GM21360 (cell line): ENCODE data around the gene CALY.
A peak's percentile ranks its signal among the peaks of the same experiment; 100 is the strongest.

Experiments used
- ATAC-seq: cut with Tn5 transposase; IDR thresholded peaks from one replicate; pipeline ENCODE4 v1.9.1; 2021; ENCODE audit warnings: mild to moderate bottlenecking, moderate library complexity; ENCODE audit not compliant: unreplicated experiment

The CALY gene

GRCh38 chr10:133292919-133293809 lies 43.5 kb downstream of the CALY start:
- ATAC-seq: no peak

- no peak for ATAC-seq
Measured at GRCh38 chr10:133289761-133290160, 46.9 kb downstream of the CALY start.

- ATAC-seq: no peak
Measured at GRCh38 chr10:133287832-133288500, 48.7 kb downstream of the CALY start.

DNA sequence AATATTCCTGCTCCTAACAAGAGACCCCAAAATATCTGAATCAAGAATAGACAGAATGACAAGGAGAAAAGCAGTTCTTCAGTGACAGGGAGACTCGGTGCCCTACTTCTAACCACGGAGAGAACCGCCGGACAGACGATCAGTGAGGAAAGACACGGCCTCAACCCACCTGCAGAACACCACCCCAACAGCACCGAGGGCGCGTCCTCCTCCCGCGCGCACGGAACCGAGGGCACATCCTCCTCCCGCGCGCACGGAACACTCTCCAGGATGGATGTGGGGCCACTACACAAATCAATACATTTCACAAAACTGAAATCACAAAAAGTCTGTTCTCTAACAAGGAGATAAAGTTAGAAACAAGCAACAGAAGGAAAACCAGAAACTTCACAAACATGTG lies 50.3 kb downstream of the CALY start:
- ATAC-seq: no peak

DNA sequence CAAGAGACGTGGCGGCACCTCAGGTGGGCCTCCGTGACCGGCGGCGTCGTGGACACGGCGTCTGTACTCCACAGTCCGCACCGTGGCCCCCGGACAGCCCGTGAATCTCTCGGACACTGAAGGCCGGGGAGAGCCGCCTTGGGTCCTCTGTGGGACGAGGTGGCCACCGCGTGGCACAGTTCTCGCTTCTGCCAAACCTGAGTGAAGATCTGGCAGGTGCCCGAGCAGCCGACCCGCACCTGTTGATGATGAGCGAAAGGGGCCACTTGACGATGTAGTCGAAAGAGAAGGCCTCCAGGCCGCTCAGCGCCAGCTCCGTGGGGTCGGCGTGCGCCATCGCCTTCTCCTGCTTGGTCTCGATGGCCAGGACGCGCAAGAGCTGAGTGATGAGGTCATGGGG lies 51.5 kb downstream of the CALY start:
- no peak for ATAC-seq

- no peak for ATAC-seq
Measured at GRCh38 chr10:133283931-133284330, 52.8 kb downstream of the CALY start.

DNA sequence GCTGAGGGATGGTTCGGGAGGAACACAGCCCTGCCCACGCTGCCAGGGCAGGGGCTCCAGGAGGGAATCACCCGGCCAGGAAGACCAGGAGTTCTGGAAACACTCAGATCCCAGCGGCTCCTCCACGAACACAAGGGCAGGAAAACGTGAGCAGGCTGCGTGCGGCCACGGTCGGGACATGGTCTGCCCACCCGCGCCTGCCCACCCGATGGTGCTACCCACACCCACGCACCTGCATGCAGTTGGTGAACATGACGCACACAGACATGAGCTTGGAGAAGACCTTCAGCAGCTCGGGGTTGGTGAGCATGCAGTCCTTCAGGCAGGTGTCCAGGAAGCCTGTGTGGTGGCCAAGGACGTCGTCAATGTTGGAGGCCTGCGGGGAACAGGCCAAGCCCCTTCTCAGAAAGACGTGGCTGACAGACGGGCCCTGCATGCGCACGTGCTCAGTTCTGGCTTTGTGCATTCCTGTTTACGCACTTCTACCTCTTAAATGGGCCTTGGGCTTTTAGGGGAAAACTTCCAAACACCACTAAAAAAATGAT lies 53.8 kb downstream of the CALY start:
- no peak for ATAC-seq

- no peak for ATAC-seq
Measured at GRCh38 chr10:133281628-133282372, 54.9 kb downstream of the CALY start.

DNA sequence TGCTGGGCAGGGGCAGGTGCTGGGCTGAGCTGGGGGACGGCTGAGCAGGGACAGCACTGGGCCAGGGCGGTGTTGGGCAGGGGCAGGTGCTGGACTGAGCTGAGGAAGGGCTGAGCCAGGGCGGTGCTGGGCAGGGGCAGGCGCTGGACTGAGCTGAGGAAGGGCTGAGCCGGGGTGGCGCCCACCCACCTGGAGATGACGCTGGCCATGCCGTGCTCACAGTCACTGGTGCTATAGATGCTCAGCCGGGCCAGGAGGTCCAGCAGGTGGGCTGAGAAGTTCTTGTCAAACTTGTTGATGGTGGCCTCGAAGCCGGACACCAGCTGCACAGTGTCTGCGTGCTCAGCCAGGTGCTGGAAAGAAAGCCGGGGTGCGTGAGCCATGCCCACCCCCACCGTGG lies 55.6 kb downstream of the CALY start:
- no peak for ATAC-seq

GRCh38 chr10:133280391-133281059 lies 56.2 kb downstream of the CALY start:
- no peak for ATAC-seq

- no peak for ATAC-seq
Measured at GRCh38 chr10:133279326-133280226, 57.1 kb downstream of the CALY start.

GRCh38 chr10:133278577-133279265 lies 58.0 kb downstream of the CALY start:
- no peak for ATAC-seq

GRCh38 chr10:133277993-133278576 lies 58.6 kb downstream of the CALY start:
- ATAC-seq: no peak

GRCh38 chr10:133277277-133277992 lies 59.3 kb downstream of the CALY start:
- ATAC-seq: no peak

GRCh38 chr10:133276435-133277201 lies 60.1 kb downstream of the CALY start, which contains the start of gene ADAM8:
TSS of gene ADAM8 (minus strand) at chr10:133276868. CDS start at chr10:133276817, 51 bp downstream.
- peak; percentile 43 for ATAC-seq

GRCh38 chr10:133276100-133276434 lies 60.6 kb downstream of the CALY start:
- ATAC-seq: no peak

- peak; percentile 40 for ATAC-seq
Measured at GRCh38 chr10:133275684-133276092, 61.0 kb downstream of the CALY start.
